Neuronal stem cell (in vitro differentiated cells): ENCODE results near the gene IL1RAPL2.

Experiments
- DNase-seq: peaks from one replicate; pipeline ENCODE4 v3.0.0-alpha.2; 2013; ENCODE audit warnings: low spot score
- H2AFZ ChIP-seq: one replicate; pipeline ENCODE4 v1.6.1; 2013; ENCODE audit warnings: mild to moderate bottlenecking, low read length, inconsistent platforms
- H2AK5ac ChIP-seq: 2 replicates; pipeline ENCODE4 v1.6.1; 2013; ENCODE audit warnings: low read depth, mild to moderate bottlenecking, inconsistent platforms, low read length, moderate library complexity, mixed read lengths
- H2BK120ac ChIP-seq: 2 replicates; pipeline ENCODE4 v1.6.1; 2013; ENCODE audit warnings: low read depth, mild to moderate bottlenecking, inconsistent platforms, low read length, moderate library complexity, mixed read lengths
- H2BK12ac ChIP-seq: one replicate; pipeline ENCODE4 v1.6.1; 2013; ENCODE audit warnings: low read length, inconsistent platforms
- H2BK15ac ChIP-seq: 2 replicates; pipeline ENCODE4 v1.6.1; 2013; ENCODE audit warnings: mild to moderate bottlenecking, low read length, inconsistent platforms, mixed read lengths
- H2BK5ac ChIP-seq: one replicate; pipeline ENCODE4 v1.6.1; 2013; ENCODE audit warnings: inconsistent platforms, mild to moderate bottlenecking, low read length, moderate library complexity
- H3K14ac ChIP-seq: one replicate; pipeline ENCODE4 v1.6.1; 2013; ENCODE audit warnings: low read length, inconsistent platforms
- H3K18ac ChIP-seq: 2 replicates; pipeline ENCODE4 v1.6.1; 2013; ENCODE audit warnings: low read length, inconsistent platforms
- H3K23ac ChIP-seq: 2 replicates; pipeline ENCODE4 v1.6.1; 2013; ENCODE audit warnings: low read depth, mild to moderate bottlenecking, mixed read lengths, low read length, inconsistent platforms; ENCODE audit not compliant: poor library complexity
- H3K27ac ChIP-seq: replicated peaks from 3 replicates; pipeline ENCODE4 v1.5.1; 2013; ENCODE audit warnings: low read length, inconsistent platforms
- H3K27me3 ChIP-seq, 3 experiments: 2 replicates each; pipeline ENCODE4 v1.6.1; 2013; ENCODE audit warnings: low read length in 3 of 3, mild to moderate bottlenecking in 2 of 3, inconsistent platforms in 1 of 3, low read depth in 1 of 3, mixed read lengths in 1 of 3, moderate library complexity in 1 of 3; ENCODE audit not compliant: control insufficient read depth in 3 of 3, insufficient read depth in 3 of 3
- H3K36me3 ChIP-seq, 2 donors: replicated peaks in 1 of 2; 2 replicates each; pipeline ENCODE4 v1.6.1; 2013; ENCODE audit warnings: low read length in 2 of 2; ENCODE audit not compliant: control insufficient read depth in 2 of 2, insufficient read depth in 2 of 2
- H3K4ac ChIP-seq: 2 replicates; pipeline ENCODE4 v1.6.1; 2013; ENCODE audit warnings: inconsistent platforms, mild to moderate bottlenecking, low read length, moderate library complexity
- H3K4me1 ChIP-seq, 2 donors: 1 replicate in 1 of 2; 2 replicates in 1 of 2; pipeline ENCODE4 v1.6.1; 2013; ENCODE audit warnings: low read length in 2 of 2, low read depth in 1 of 2; ENCODE audit not compliant: control insufficient read depth in 2 of 2, insufficient read depth in 1 of 2
- H3K4me2 ChIP-seq: one replicate; pipeline ENCODE4 v1.6.1; 2013; ENCODE audit warnings: mild to moderate bottlenecking, low read length, inconsistent platforms; ENCODE audit not compliant: insufficient read depth, poor library complexity, severe bottlenecking
- H3K4me3 ChIP-seq, 2 donors: 2 replicates each; pipeline ENCODE4 v1.5.1; 2013; ENCODE audit warnings: low read length in 2 of 2, mild to moderate bottlenecking in 2 of 2, inconsistent platforms in 1 of 2, moderate library complexity in 1 of 2
- H3K79me1 ChIP-seq: one replicate; pipeline ENCODE4 v1.6.1; 2013; ENCODE audit warnings: low read depth, mild to moderate bottlenecking, inconsistent platforms, low read length, moderate library complexity
- H3K9ac ChIP-seq: one replicate; pipeline ENCODE4 v1.6.1; 2013; ENCODE audit warnings: mild to moderate bottlenecking, low read depth, low read length, inconsistent platforms; ENCODE audit not compliant: poor library complexity
- H3K9me3 ChIP-seq, 2 donors: replicated peaks in 1 of 2; 2 replicates each; pipeline versions ENCODE3 to v1.6.1; 2013; ENCODE audit warnings: low read length in 2 of 2, mild to moderate bottlenecking in 2 of 2, inconsistent platforms in 1 of 2, low read depth in 1 of 2, mixed read lengths in 1 of 2, moderate library complexity in 1 of 2; ENCODE audit not compliant: control insufficient read depth in 2 of 2, insufficient read depth in 1 of 2
- H4K8ac ChIP-seq: one replicate; pipeline ENCODE4 v1.6.1; 2013; ENCODE audit warnings: low read depth, mild to moderate bottlenecking, inconsistent platforms, low read length, moderate library complexity
- H4K91ac ChIP-seq: one replicate; pipeline ENCODE4 v1.6.1; 2013; ENCODE audit warnings: low read length, low read depth, mild to moderate bottlenecking, inconsistent platforms; ENCODE audit not compliant: poor library complexity
- WGBS, 2 donors: extraction: QIAGEN DNeasy Blood & Tissue Kit; methylation state at CpG; one replicate each; pipeline ENCODE4 v1.1.7; 2013; ENCODE audit warnings: missing lambda C conversion rate in 2 of 2, mixed read lengths in 1 of 2; ENCODE audit not compliant: insufficient read length in 2 of 2, insufficient replicate concordance in 1 of 2; ENCODE audit errors: extremely low coverage in 2 of 2; 5-methylcytosine and 5-hydroxymethylcytosine counted together

The IL1RAPL2 gene

DNA sequence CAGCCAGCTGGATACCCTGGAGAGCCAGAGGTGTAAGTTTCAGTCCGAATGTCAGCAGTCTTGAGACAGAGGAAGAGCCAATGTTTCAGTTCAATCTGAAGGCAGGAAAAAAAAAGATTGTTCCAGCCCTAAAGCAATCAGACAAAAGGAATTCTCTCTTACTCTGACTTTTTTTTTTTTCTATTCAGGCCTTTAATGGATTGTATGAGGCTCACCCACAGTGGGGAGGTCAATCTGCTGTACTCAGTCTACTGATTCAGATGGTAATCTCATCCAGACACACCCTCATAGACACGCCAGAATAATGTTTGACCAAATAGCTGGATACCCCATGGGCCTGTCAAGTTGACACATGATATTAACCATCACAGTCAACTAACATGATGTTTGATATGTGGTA lies 602.6 kb downstream of the IL1RAPL2 start:
- WGBS, 2 donors, result no CpG with 5 or more reads among the region's 2 CpGs
- DNase-seq, result no peak

GRCh38 chrX:105173071-105173470 lies 607.1 kb downstream of the IL1RAPL2 start:
- no peaks in the 10 kb centered on the region for H3K36me3 ChIP-seq
- WGBS, 2 donors, result no CpG with 5 or more reads among the region's 4 CpGs
- no peak for DNase-seq

More for the DNA sequence above, 602.6 kb downstream of the IL1RAPL2 start:
- H3K4ac ChIP-seq, result no peak overlapping the region
- H3K4me3 ChIP-seq, result no peak overlapping the region
- no peak overlapping the region for H2BK120ac ChIP-seq
- no peaks in the 10 kb centered on the region for H3K9me3 ChIP-seq
- H3K23ac ChIP-seq, result no peak overlapping the region
- H3K27me3 ChIP-seq, result no peaks in the 10 kb centered on the region
- no peak overlapping the region for H4K91ac ChIP-seq
- no peak overlapping the region for H2AFZ ChIP-seq
- no peak overlapping the region for H2BK12ac ChIP-seq
- no peak overlapping the region for H3K4me2 ChIP-seq
- H2AK5ac ChIP-seq, result no peak overlapping the region
- H2BK5ac ChIP-seq, result no peak overlapping the region
- H3K18ac ChIP-seq, result no peak overlapping the region
- no peaks in the 10 kb centered on the region for H3K79me1 ChIP-seq
- H3K36me3 ChIP-seq, result no peaks in the 10 kb centered on the region
- no peak overlapping the region for H3K9ac ChIP-seq
- H3K27ac ChIP-seq, result no peak overlapping the region
- no peaks in the 10 kb centered on the region for H3K4me1 ChIP-seq
- H4K8ac ChIP-seq, result no peak overlapping the region
- H2BK15ac ChIP-seq, result no peak overlapping the region
- H3K14ac ChIP-seq, result no peak overlapping the region

DNA sequence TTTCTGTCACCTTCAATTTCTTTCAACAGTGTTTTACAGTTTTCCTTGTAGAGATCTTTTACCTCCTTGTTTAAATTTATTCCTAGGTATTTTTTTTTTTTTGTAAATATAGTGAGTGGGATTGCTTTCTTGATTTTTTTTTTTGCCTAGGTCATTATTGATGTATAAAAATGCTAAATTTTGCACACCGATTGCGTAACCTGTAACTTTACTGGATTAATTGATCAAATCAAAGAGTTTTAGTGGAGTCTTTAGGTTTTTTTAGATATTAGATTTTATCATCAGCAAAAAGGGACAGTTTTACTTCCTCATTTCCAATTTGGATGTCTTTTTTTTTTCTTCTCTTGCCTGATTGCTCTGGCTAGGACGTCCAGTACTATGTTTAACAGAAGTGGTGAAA lies 613.6 kb downstream of the IL1RAPL2 start:
- no peak overlapping the region for H4K91ac ChIP-seq
- no peaks in the 10 kb centered on the region for H3K36me3 ChIP-seq
- H3K27ac ChIP-seq, result no peak overlapping the region
- no peaks in the 10 kb centered on the region for H3K9me3 ChIP-seq
- no peak overlapping the region for H3K4me3 ChIP-seq
- no peak for DNase-seq
- H2AK5ac ChIP-seq, result no peak overlapping the region
- no peak overlapping the region for H3K4ac ChIP-seq
- no peak overlapping the region for H2AFZ ChIP-seq
- no peaks in the 10 kb centered on the region for H3K27me3 ChIP-seq
- H3K9ac ChIP-seq, result no peak overlapping the region
- no peak overlapping the region for H3K23ac ChIP-seq
- H4K8ac ChIP-seq, result no peak overlapping the region
- H2BK120ac ChIP-seq, result no peak overlapping the region
- H2BK5ac ChIP-seq, result no peak overlapping the region
- H3K4me1 ChIP-seq, result no peaks in the 10 kb centered on the region
- no peak overlapping the region for H2BK12ac ChIP-seq
- H3K4me2 ChIP-seq, result no peak overlapping the region
- H3K14ac ChIP-seq, result no peak overlapping the region
- H2BK15ac ChIP-seq, result no peak overlapping the region
- WGBS, 2 donors, result no CpG with 5 or more reads among the region's 3 CpGs
- no peak overlapping the region for H3K18ac ChIP-seq
- H3K79me1 ChIP-seq, result no peaks in the 10 kb centered on the region

More at GRCh38 chrX:105173071-105173470, 607.1 kb downstream of the IL1RAPL2 start:
- Histone ChIP-seq H3K4ac (no peak overlapping the region), H3K79me1 (no peaks in the 10 kb centered on the region), H3K9ac (no peak overlapping the region), H3K27me3 (no peaks in the 10 kb centered on the region), H4K8ac (no peak overlapping the region), H3K4me1 (no peaks in the 10 kb centered on the region), H2BK15ac (no peak overlapping the region), H2AK5ac (no peak overlapping the region), H3K14ac (no peak overlapping the region), H2BK120ac (no peak overlapping the region), H2AFZ (no peak overlapping the region), H3K23ac (no peak overlapping the region), H3K9me3 (no peaks in the 10 kb centered on the region), H2BK12ac (no peak overlapping the region), H3K4me2 (no peak overlapping the region), H3K27ac (no peak overlapping the region), H3K4me3 (no peak overlapping the region), H4K91ac (no peak overlapping the region), H3K18ac (no peak overlapping the region), H2BK5ac (no peak overlapping the region)

DNA sequence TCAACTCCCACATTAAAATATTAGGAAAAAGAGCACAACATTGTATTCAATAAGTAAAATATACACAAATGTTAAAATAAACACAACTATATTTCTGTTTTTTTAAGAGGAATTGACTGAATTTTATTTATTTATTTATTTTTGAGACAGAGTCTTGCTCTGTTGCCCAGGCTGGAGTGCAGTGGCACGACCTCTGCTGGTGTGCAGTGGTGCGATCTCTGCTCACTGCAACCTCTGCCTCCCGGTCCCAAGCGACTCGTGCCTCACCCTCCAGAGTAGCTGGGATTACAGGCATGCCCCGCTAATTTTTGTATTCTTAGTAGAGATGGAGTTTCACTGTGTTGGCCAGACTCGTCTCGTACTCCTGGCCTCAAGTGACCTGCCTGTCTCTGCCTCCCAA lies 623.1 kb downstream of the IL1RAPL2 start:
- no peak overlapping the region for H3K4ac ChIP-seq
- WGBS, 2 donors, result no CpG with 5 or more reads among the region's 8 CpGs
- no peak overlapping the region for H4K8ac ChIP-seq
- no peaks in the 10 kb centered on the region for H3K36me3 ChIP-seq
- no peak for DNase-seq
- no peak overlapping the region for H3K18ac ChIP-seq
- no peak overlapping the region for H3K4me3 ChIP-seq
- no peak overlapping the region for H3K23ac ChIP-seq
- no peak overlapping the region for H3K9ac ChIP-seq
- no peak overlapping the region for H2BK5ac ChIP-seq
- no peak overlapping the region for H2BK120ac ChIP-seq
- H2BK12ac ChIP-seq, result no peak overlapping the region
- H3K79me1 ChIP-seq, result no peaks in the 10 kb centered on the region
- H4K91ac ChIP-seq, result no peak overlapping the region
- no peaks in the 10 kb centered on the region for H3K9me3 ChIP-seq
- H3K4me2 ChIP-seq, result no peak overlapping the region
- H2BK15ac ChIP-seq, result no peak overlapping the region
- H3K27me3 ChIP-seq, result no peaks in the 10 kb centered on the region
- no peak overlapping the region for H3K27ac ChIP-seq
- no peak overlapping the region for H3K14ac ChIP-seq
- no peak overlapping the region for H2AK5ac ChIP-seq
- H2AFZ ChIP-seq, result no peak overlapping the region
- H3K4me1 ChIP-seq, result no peaks in the 10 kb centered on the region
